ENCODE measurements around the gene ATPAF1.

Gene ATPAF1

DNA sequence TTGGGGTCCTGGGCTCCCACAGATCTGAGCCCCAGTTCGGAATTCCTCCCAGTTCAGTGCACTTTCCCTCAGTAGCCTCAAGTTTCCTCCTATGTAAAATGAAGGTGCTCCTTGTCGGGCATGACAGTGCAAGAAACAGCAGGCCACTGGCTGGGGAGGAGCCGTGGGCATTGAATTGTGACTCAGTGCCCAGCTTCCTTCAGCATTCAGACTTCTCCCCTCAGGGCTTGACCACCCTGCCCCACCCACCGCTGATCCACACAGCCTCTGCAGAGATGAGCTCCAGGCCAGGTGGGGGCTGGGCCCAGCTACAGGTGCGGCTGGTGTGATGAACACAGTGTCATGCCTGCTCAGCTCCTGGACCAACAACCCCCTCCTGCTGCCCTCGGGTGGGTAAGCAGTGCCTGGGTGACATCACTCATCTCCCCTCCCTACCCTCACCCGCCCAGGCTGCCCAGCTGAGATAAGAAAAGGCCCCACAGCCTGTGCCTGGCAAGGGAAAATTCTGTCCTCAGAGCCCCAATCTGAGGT lies 56.4 kb downstream of the ATPAF1 start:
- DNase-seq (ENCODE audit: low read depth), result peak; percentile 44
- no peak overlapping the region for H3K4me3 ChIP-seq (ENCODE audit: low read depth, low read length)
- TF ChIP-seq MYC (IDR thresholded peaks at IDR 0.05; ENCODE audit: low read depth, low read length) (no peak), POLR2A (IDR thresholded peaks at IDR 0.05; ENCODE audit: extremely low read depth, insufficient read length) (no peak)
- TF ChIP-seq, protein P1, sequence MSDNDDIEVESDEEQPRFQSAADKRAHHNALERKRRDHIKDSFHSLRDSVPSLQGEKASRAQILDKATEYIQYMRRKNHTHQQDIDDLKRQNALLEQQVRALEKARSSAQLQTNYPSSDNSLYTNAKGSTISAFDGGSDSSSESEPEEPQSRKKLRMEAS (IDR thresholded peaks at IDR 0.05; ENCODE audit: low read depth, low read length), result no peak
- TF ChIP-seq, protein P2, sequence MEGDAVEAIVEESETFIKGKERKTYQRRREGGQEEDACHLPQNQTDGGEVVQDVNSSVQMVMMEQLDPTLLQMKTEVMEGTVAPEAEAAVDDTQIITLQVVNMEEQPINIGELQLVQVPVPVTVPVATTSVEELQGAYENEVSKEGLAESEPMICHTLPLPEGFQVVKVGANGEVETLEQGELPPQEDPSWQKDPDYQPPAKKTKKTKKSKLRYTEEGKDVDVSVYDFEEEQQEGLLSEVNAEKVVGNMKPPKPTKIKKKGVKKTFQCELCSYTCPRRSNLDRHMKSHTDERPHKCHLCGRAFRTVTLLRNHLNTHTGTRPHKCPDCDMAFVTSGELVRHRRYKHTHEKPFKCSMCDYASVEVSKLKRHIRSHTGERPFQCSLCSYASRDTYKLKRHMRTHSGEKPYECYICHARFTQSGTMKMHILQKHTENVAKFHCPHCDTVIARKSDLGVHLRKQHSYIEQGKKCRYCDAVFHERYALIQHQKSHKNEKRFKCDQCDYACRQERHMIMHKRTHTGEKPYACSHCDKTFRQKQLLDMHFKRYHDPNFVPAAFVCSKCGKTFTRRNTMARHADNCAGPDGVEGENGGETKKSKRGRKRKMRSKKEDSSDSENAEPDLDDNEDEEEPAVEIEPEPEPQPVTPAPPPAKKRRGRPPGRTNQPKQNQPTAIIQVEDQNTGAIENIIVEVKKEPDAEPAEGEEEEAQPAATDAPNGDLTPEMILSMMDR (IDR thresholded peaks at IDR 0.05; ENCODE audit: low read depth, low read length), result no peak

DNA sequence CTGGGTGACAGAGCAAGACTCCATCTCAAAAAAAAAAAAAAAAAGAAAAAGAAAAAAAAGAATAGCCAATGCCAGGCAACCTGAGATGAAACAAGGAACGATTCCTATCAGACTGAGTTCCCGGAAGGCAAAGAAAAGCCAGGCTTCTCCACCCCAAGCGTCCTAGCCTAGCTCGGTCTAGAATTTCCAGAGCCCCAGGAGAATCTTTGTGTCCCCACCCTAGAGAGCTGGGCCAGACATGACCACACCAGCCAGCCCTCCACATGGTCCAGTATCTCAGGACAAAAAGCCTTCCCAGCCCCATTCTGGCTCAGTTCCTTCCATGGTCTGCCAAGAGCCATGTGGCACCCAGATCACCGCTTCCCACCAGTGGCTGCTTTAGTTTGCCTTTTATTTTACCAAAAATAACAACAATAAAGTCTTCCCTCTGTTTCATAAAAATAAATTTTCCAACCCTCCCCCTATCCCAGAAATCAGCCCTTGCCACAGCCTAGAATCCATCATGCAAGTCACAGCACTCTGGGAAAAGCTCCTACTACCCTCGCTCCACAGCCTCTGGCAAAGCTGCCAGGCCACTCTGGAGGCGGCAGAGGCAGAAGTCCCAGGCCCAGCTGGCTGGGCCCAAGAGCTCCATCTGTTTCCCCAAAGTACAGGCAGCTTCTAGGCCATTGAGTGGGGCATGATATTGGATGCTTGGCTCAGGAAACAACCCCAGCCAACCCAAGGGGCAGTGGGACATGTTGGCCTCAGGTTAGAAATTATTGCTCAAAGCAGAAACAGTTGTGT lies 60.6 kb downstream of the ATPAF1 start:
- no peak for DNase-seq (ENCODE audit: low read depth)
- no peak overlapping the region for H3K4me3 ChIP-seq (ENCODE audit: low read depth, low read length)
- no peak for TF ChIP-seq POLR2A (IDR thresholded peaks at IDR 0.05; ENCODE audit: extremely low read depth, insufficient read length)

DNA sequence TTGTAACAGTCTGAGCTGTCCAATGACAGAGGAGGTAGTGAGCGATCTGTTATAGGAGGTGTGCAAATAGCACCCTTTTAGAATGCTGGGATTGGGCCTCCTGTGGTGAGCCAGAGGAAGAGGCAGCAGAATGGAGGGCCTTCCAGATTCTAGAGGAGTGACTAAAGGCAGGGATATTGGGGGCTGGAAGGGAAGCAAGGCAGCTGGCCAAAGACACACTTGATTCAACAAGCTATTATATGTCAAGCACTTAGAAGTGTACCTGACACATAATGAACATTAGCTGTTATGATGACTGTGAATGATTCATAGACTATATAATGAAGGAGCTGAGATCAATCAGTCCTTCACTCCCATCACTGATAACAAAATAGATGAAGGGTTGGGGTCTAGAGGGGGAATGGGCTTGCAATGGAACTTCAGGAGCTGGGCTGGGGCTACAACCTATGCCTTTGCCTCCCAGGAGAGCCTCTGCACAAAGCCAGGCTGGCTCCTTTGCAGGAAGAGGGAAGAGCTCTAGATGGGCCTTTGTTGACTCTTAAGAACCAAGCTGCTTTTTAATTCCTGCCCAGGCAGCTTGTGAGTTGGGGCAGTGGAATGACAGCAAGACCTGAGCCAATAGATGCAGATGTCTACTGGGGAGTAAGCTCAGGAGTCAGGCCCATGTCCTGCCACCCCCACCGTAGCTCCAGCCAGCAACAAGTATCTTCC lies 61.8 kb downstream of the ATPAF1 start:
- no peak for DNase-seq (ENCODE audit: low read depth)
- H3K4me3 ChIP-seq (ENCODE audit: low read depth, low read length), result no peak overlapping the region
- no peak for TF ChIP-seq MYC (IDR thresholded peaks at IDR 0.05; ENCODE audit: low read depth, low read length)
- TF ChIP-seq POLR2A (IDR thresholded peaks at IDR 0.05; ENCODE audit: extremely low read depth, insufficient read length), result no peak
- TF ChIP-seq, protein P2 (IDR thresholded peaks at IDR 0.05; ENCODE audit: low read depth, low read length), result no peak
- TF ChIP-seq, protein P1 (IDR thresholded peaks at IDR 0.05; ENCODE audit: low read depth, low read length), result no peak

DNA sequence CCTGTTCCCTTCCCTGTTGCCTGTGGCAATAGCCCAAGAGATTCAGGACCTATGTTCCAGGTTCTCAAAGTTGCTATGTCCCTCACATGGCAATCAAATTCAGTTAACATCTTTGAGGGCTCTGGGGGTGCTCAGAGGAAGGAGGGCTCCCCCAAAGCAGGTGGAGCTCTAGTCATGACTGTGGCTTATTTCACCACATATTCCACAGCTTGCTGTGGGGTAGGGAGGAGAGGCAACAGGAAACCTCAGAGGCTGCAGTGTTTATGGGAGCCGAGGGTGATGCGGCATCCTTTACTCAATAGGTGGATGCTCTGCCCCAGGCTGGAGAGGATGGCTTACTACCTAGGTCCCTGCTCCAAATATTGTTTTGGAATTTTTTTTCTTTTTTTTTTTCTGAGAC lies 62.9 kb downstream of the ATPAF1 start:
- TF ChIP-seq MYC (IDR thresholded peaks at IDR 0.05; ENCODE audit: low read depth, low read length) (no peak), POLR2A (IDR thresholded peaks at IDR 0.05; ENCODE audit: extremely low read depth, insufficient read length) (no peak)
- no peak overlapping the region for H3K4me3 ChIP-seq (ENCODE audit: low read depth, low read length)
- DNase-seq (ENCODE audit: low read depth), result peak; percentile 44

DNA sequence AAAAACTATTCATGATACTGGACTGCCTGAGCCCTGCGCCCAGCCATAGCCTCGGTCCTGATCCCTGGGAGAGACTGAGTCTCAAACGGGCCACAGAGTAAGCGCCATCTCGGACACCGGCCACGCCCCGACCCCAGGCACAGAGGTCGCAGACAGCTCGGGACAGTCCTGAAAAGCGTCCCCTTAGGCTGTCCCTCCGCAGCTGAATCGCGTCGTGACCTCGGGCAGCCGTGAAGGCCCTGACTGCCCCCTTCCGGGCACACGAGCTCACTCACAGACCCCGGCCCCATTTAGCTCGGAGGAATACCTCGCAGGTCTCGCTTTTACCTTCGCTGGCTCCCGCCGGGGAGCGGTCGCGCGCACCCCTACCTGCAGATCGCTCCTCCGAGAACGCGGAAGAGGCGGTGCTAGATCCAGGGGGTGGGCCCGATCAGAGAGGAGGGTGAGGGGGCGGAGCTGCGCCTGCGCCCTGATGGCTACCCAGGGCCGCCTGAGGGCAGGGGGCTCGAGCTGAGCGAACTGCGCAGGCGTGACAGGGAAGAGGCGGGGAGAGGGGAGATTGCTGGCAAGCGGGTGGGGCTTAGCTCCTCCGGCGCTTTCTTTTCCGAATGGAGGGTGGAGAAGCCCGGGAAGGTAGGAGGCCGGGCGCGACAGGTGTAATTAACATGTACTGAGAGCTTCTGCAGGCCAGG lies 64.2 kb downstream of the ATPAF1 start, which contains the start of gene MKNK1:
TSS of gene MKNK1 (minus strand) at position 411 of the 692 bp plus-strand sequence. CDS start 20,941 bp downstream, outside the sequence.
- TF ChIP-seq, protein P1 (IDR thresholded peaks at IDR 0.05; ENCODE audit: low read depth, low read length), result no peak
- 0 out of 2 replicates have a peak, but pooled peaks have one; percentile 16 for TF ChIP-seq MYC (IDR thresholded peaks at IDR 0.05; ENCODE audit: low read depth, low read length)
- peak; percentile 96 for TF ChIP-seq POLR2A (IDR thresholded peaks at IDR 0.05; ENCODE audit: extremely low read depth, insufficient read length)
- TF ChIP-seq, protein P2 (IDR thresholded peaks at IDR 0.05; ENCODE audit: low read depth, low read length), result peak; percentile 18
- DNase-seq (ENCODE audit: low read depth), result peak; percentile 93
- H3K4me3 ChIP-seq (ENCODE audit: low read depth, low read length), result peak within 1 kb of the TSS; percentile 87

DNA sequence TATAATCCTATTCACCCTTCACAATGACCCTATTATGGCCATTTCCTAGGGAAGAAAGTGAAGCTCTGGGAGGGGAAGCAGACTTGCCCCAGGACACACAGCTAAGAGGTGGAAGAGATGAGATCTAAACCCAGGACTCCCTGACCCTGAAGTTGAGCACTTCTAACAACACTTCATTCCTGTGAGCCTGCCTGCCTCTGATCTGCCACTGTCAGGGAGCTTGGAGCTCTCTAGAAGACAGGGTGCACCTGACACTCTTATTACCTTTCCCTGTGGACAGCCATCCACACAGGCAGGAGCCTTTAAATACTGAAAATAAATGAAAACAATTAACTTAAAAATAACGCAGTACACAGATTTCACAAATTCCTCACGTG lies 64.7 kb downstream of the ATPAF1 start:
- no peak for DNase-seq (ENCODE audit: low read depth)
- H3K4me3 ChIP-seq (ENCODE audit: low read depth, low read length), result peak overlapping the region; percentile 87
- no peak for TF ChIP-seq MYC (IDR thresholded peaks at IDR 0.05; ENCODE audit: low read depth, low read length)
- TF ChIP-seq, protein P2 (IDR thresholded peaks at IDR 0.05; ENCODE audit: low read depth, low read length), result no peak
- no peak for TF ChIP-seq POLR2A (IDR thresholded peaks at IDR 0.05; ENCODE audit: extremely low read depth, insufficient read length)
- TF ChIP-seq, protein P1 (IDR thresholded peaks at IDR 0.05; ENCODE audit: low read depth, low read length), result no peak

Data from NB4 (cell line).